Liver (tissue), 9 donors: Measurements from ENCODE around the gene CFAP54. TPM values are rescaled to one million over a fixed set of nuclear protein-coding genes. Genes with fewer than 3 reads are reported as not detected.

ENCODE experiments used
- DNase-seq: peaks from one replicate; pipeline ENCODE4 v3.0.0-alpha.2; 2017; ENCODE audit warnings: low spot score
- H3K27ac ChIP-seq, 2 donors: one replicate each; pipeline ENCODE4 v1.7.0; 2013; ENCODE audit warnings: inconsistent platforms in 2 of 2, low read length in 2 of 2, control low read depth in 1 of 2, low read depth in 1 of 2, mild to moderate bottlenecking in 1 of 2
- H3K27me3 ChIP-seq, 4 donors: one replicate each; pipeline versions ENCODE4 v1.6.1 to v1.7.0; 2013; ENCODE audit warnings: low read length in 3 of 4, inconsistent platforms in 1 of 4, mild to moderate bottlenecking in 1 of 4, moderate library complexity in 1 of 4; ENCODE audit not compliant: control insufficient read depth in 4 of 4, insufficient read depth in 4 of 4
- H3K36me3 ChIP-seq, 4 donors: one replicate each; pipeline versions ENCODE4 v1.6.1 to v1.7.0; 2013; ENCODE audit warnings: low read length in 3 of 4, mild to moderate bottlenecking in 3 of 4, low read depth in 1 of 4, moderate library complexity in 1 of 4; ENCODE audit not compliant: control insufficient read depth in 4 of 4, insufficient read depth in 3 of 4
- H3K4me1 ChIP-seq, 4 donors: one replicate each; pipeline versions ENCODE4 v1.6.1 to v1.7.0; 2013; ENCODE audit warnings: low read length in 3 of 4, mild to moderate bottlenecking in 3 of 4, moderate library complexity in 1 of 4; ENCODE audit not compliant: control insufficient read depth in 4 of 4, insufficient read depth in 4 of 4
- H3K4me3 ChIP-seq, 3 donors: one replicate each; pipeline versions ENCODE4 v1.6.1 to v1.7.0; 2013; ENCODE audit warnings: low read length in 3 of 3, control low read depth in 1 of 3, low read depth in 1 of 3, mild to moderate bottlenecking in 1 of 3
- H3K9ac ChIP-seq, 2 donors: one replicate each; pipeline ENCODE4 v1.7.0; 2013; ENCODE audit warnings: low read length in 2 of 2, mild to moderate bottlenecking in 2 of 2, moderate library complexity in 2 of 2, control low read depth in 1 of 2, low read depth in 1 of 2
- H3K9me3 ChIP-seq, 4 donors: one replicate each; pipeline versions ENCODE4 v1.6.1 to v1.7.0; 2013; ENCODE audit warnings: low read length in 3 of 4; ENCODE audit not compliant: control insufficient read depth in 4 of 4
- FOXA1 ChIP-seq: IDR thresholded peaks from 2 replicates; pipeline ENCODE4 v1.6.1; 2016; ENCODE audit warnings: antibody characterized with exemption
- FOXA2 ChIP-seq: IDR thresholded peaks from 2 replicates; pipeline ENCODE4 v1.6.1; 2016; ENCODE audit warnings: antibody characterized with exemption
- GABPA ChIP-seq, 2 donors: IDR thresholded peaks in 1 of 2; conservative IDR thresholded peaks in 1 of 2; 2 replicates each; pipeline ENCODE4 v1.6.1; 2016; ENCODE audit warnings: antibody characterized with exemption in 2 of 2, mild to moderate bottlenecking in 1 of 2, moderate library complexity in 1 of 2
- HNF4A ChIP-seq, 2 donors: conservative IDR thresholded peaks; 2 replicates each; pipeline ENCODE4 v1.6.1; 2016; ENCODE audit warnings: antibody characterized with exemption in 2 of 2, mild to moderate bottlenecking in 2 of 2
- HNF4G ChIP-seq: IDR thresholded peaks from 2 replicates; pipeline ENCODE4 v1.6.1; 2016; ENCODE audit warnings: antibody characterized with exemption
- JUND ChIP-seq, 2 donors: IDR thresholded peaks; 2 replicates each; pipeline ENCODE4 v1.6.1; 2016; ENCODE audit warnings: antibody characterized with exemption in 2 of 2
- NR2F2 ChIP-seq: IDR thresholded peaks from 2 replicates; pipeline ENCODE4 v1.6.1; 2016; ENCODE audit warnings: antibody characterized with exemption
- RAD21 ChIP-seq, 2 donors: IDR thresholded peaks; 2 replicates each; pipeline ENCODE4 v1.6.1; 2016; ENCODE audit warnings: antibody characterized with exemption in 2 of 2, mild to moderate bottlenecking in 2 of 2
- RXRA ChIP-seq, 2 donors: IDR thresholded peaks; 2 replicates each; pipeline ENCODE4 v1.6.1; 2017 to 2018; ENCODE audit warnings: antibody characterized with exemption in 2 of 2, mild to moderate bottlenecking in 1 of 2
- SP1 ChIP-seq: IDR thresholded peaks from 2 replicates; pipeline ENCODE4 v1.6.1; 2018; ENCODE audit warnings: antibody characterized with exemption, mild to moderate bottlenecking
- TAF1 ChIP-seq: conservative IDR thresholded peaks from 2 replicates; pipeline ENCODE4 v1.6.1; 2016; ENCODE audit warnings: antibody characterized with exemption, mild to moderate bottlenecking
- YY1 ChIP-seq: IDR thresholded peaks from 2 replicates; pipeline ENCODE4 v1.6.1; 2016; ENCODE audit warnings: antibody characterized with exemption, mild to moderate bottlenecking
- WGBS: extraction: QIAGEN DNeasy Blood & Tissue Kit; methylation state at CpG from one replicate; pipeline ENCODE4 v1.1.7; 2013; 5-methylcytosine and 5-hydroxymethylcytosine counted together
- polyA plus RNA-seq, 2 donors: library from polyadenylated mRNA; stranded (reverse) in 1 of 2; unstranded in 1 of 2; fragments of 200-250 nt in 1 of 2; fragments of >200 nt in 1 of 2; fragmentation: Nextera tagmentation in 1 of 2; extraction: Ambion mirVana in 1 of 2; gene quantifications; one replicate each; pipeline versions ENCODE4 v1.2.1 to v1.2.3, GENCODE V29; 2013 to 2015
- total RNA-seq, 2 donors: library from RNA; depleted of rRNA; stranded (reverse); fragments of >200 nt; gene quantifications; one replicate each; pipeline ENCODE4 v1.2.3, GENCODE V29; 2014
- TF ChIP-seq, protein P1 (sequence below): IDR thresholded peaks from 2 replicates; pipeline ENCODE4 v1.6.1; 2016; ENCODE audit warnings: antibody characterized with exemption
- TF ChIP-seq, protein P2 (sequence below): IDR thresholded peaks from 2 replicates; pipeline ENCODE4 v1.6.1; 2016; ENCODE audit warnings: antibody characterized with exemption
- TF ChIP-seq, protein P3 (sequence below): fragments of 150-350 bp; IDR thresholded peaks from 2 replicates; pipeline ENCODE4 v1.5.1; 2017; ENCODE audit warnings: improper control_type of control experiment, low read depth, low read length; ENCODE audit not compliant: missing input control
- TF ChIP-seq, protein P4 (sequence below): IDR thresholded peaks from 2 replicates; pipeline ENCODE4 v1.6.1; 2016; ENCODE audit warnings: antibody characterized with exemption, mild to moderate bottlenecking
- TF ChIP-seq, protein P5 (sequence below): IDR thresholded peaks from 2 replicates; pipeline ENCODE4 v1.6.1; 2016; ENCODE audit warnings: antibody characterized with exemption
- donor health status: healthy.
- donor health status: healthy.
- donor health status: healthy.
- donor health status: healthy.
- donor health status: healthy.

The CFAP54 gene
- total and polyA plus RNA-seq, 4 donors: 0.01 to 0.19 (median 0.15) TPM

DNA sequence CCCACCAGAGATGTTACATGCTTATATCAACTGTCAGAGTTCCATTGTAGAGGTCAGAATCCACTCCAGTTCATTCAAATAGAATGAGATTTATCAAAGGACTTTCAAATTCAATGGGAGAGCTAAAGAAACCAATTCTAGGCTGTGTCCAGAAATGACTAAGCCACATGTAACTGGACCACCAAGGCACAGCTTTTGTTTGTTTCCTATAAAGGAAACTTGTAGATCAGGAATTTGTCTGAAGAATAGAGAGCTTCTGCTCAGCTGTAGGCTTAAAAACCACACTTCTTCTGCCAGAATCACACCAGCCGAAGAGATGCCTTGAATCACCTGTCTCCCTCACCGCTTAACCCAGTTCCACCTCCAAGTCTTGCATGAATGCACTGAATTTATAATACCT, 283.7 kb downstream of the CFAP54 start:
- no peaks in the 10 kb centered on the region for H3K27me3 ChIP-seq
- H3K36me3 ChIP-seq: no peaks in the 10 kb centered on the region
- no peak for DNase-seq
- no peak overlapping the region for H3K9ac ChIP-seq
- TF ChIP-seq RXRA (IDR thresholded peaks at IDR 0.05): no peak
- no peak for TF ChIP-seq RAD21 (IDR thresholded peaks at IDR 0.05)
- TF ChIP-seq, protein P1, sequence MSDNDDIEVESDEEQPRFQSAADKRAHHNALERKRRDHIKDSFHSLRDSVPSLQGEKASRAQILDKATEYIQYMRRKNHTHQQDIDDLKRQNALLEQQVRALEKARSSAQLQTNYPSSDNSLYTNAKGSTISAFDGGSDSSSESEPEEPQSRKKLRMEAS: no peak
- H3K4me1 ChIP-seq: no peaks in the 10 kb centered on the region
- no peaks in the 10 kb centered on the region for H3K9me3 ChIP-seq
- H3K4me3 ChIP-seq: no peak overlapping the region
- 96% methylated on average over 2 of the region's 2 CpGs for WGBS
- no peak overlapping the region for H3K27ac ChIP-seq

DNA sequence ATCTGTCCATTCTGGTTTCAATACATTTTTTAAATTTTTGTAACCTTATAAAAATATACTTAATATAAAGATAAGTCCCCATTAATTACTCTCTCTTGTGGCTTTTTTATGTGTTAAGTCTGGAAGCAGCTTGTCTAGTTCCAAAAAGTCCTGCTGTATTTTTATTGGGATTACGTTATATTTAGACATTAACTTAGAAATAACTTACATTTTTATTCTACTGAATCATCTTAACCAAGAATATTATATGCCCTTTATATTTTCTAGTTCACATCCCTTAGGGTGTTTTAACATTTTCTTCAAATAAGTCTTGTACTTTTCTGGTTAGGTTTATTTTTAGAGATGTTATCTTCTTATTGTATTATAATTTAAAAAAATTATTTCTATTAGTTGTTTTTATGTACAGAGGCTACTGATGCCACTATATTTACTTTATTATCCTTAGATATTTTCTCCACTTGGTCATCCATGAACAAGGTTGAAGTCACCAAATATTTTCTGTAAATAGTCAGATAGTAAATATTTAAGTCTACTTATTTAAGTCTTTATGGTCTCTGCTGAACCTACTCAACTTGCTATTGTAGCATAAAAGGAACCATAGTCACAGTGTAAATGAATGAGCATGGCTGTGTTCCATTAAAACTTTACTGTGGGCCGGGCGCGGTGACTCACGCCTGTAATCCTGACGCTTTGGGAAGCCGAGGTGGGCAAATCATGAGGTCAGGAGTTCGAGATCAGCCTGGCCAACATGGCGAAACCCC, 285.3 kb downstream of the CFAP54 start:
- no peak overlapping the region for H3K9ac ChIP-seq
- TF ChIP-seq JUND (IDR thresholded peaks at IDR 0.05): no peak
- TF ChIP-seq, protein P2, sequence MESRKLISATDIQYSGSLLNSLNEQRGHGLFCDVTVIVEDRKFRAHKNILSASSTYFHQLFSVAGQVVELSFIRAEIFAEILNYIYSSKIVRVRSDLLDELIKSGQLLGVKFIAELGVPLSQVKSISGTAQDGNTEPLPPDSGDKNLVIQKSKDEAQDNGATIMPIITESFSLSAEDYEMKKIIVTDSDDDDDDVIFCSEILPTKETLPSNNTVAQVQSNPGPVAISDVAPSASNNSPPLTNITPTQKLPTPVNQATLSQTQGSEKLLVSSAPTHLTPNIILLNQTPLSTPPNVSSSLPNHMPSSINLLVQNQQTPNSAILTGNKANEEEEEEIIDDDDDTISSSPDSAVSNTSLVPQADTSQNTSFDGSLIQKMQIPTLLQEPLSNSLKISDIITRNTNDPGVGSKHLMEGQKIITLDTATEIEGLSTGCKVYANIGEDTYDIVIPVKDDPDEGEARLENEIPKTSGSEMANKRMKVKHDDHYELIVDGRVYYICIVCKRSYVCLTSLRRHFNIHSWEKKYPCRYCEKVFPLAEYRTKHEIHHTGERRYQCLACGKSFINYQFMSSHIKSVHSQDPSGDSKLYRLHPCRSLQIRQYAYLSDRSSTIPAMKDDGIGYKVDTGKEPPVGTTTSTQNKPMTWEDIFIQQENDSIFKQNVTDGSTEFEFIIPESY: no peak
- TF ChIP-seq GABPA (IDR thresholded peaks at IDR 0.05 in 1 of 2, conservative IDR thresholded peaks at IDR 0.05 in 1 of 2): no peak
- TF ChIP-seq HNF4G: no peak
- TF ChIP-seq FOXA1: no peak
- no peak for TF ChIP-seq YY1
- TF ChIP-seq SP1: no peak
- H3K27me3 ChIP-seq: no peaks in the 10 kb centered on the region
- H3K9me3 ChIP-seq: no peaks in the 10 kb centered on the region
- H3K4me3 ChIP-seq: no peak overlapping the region
- H3K36me3 ChIP-seq: no peaks in the 10 kb centered on the region
- no peak for DNase-seq
- H3K4me1 ChIP-seq: no peaks in the 10 kb centered on the region
- no peak overlapping the region for H3K27ac ChIP-seq
- 83% methylated on average over 9 of the region's 9 CpGs for WGBS

DNA sequence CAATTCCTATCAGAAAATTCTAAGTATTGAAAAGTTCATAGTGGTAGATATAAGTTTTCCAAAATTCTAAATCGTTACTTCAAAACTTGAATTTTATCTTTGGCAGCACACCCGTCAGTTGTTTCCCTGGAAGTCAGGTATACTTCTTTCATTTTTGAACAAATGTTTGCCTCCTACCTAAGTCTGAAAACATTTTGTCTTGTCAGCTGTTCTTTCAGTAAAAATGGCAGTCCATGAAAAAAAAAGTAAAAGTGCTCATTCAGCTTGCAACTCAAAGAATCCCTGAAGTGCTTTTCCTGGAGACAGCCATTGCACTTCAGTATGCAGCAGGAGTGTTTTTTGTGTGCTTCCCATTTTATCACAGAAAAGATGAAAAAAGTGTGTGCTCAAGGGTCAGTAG, 287.5 kb downstream of the CFAP54 start:
- no peaks in the 10 kb centered on the region for H3K9me3 ChIP-seq
- DNase-seq: no peak
- no peaks in the 10 kb centered on the region for H3K4me1 ChIP-seq
- no peaks in the 10 kb centered on the region for H3K27me3 ChIP-seq
- WGBS: 82% methylated on average over 2 of the region's 2 CpGs
- no peak overlapping the region for H3K4me3 ChIP-seq
- no peak for TF ChIP-seq GABPA (IDR thresholded peaks at IDR 0.05 in 1 of 2, conservative IDR thresholded peaks at IDR 0.05 in 1 of 2)
- TF ChIP-seq, protein P1: no peak
- no peak for TF ChIP-seq FOXA1
- no peak for TF ChIP-seq NR2F2
- TF ChIP-seq SP1: no peak
- TF ChIP-seq FOXA2: no peak
- no peak for TF ChIP-seq HNF4G
- no peak for TF ChIP-seq TAF1
- no peak for TF ChIP-seq HNF4A (conservative IDR thresholded peaks at IDR 0.05)
- TF ChIP-seq, protein P3, sequence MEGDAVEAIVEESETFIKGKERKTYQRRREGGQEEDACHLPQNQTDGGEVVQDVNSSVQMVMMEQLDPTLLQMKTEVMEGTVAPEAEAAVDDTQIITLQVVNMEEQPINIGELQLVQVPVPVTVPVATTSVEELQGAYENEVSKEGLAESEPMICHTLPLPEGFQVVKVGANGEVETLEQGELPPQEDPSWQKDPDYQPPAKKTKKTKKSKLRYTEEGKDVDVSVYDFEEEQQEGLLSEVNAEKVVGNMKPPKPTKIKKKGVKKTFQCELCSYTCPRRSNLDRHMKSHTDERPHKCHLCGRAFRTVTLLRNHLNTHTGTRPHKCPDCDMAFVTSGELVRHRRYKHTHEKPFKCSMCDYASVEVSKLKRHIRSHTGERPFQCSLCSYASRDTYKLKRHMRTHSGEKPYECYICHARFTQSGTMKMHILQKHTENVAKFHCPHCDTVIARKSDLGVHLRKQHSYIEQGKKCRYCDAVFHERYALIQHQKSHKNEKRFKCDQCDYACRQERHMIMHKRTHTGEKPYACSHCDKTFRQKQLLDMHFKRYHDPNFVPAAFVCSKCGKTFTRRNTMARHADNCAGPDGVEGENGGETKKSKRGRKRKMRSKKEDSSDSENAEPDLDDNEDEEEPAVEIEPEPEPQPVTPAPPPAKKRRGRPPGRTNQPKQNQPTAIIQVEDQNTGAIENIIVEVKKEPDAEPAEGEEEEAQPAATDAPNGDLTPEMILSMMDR: no peak
- TF ChIP-seq, protein P2: no peak
- TF ChIP-seq RXRA (IDR thresholded peaks at IDR 0.05): no peak
- TF ChIP-seq, protein P4, sequence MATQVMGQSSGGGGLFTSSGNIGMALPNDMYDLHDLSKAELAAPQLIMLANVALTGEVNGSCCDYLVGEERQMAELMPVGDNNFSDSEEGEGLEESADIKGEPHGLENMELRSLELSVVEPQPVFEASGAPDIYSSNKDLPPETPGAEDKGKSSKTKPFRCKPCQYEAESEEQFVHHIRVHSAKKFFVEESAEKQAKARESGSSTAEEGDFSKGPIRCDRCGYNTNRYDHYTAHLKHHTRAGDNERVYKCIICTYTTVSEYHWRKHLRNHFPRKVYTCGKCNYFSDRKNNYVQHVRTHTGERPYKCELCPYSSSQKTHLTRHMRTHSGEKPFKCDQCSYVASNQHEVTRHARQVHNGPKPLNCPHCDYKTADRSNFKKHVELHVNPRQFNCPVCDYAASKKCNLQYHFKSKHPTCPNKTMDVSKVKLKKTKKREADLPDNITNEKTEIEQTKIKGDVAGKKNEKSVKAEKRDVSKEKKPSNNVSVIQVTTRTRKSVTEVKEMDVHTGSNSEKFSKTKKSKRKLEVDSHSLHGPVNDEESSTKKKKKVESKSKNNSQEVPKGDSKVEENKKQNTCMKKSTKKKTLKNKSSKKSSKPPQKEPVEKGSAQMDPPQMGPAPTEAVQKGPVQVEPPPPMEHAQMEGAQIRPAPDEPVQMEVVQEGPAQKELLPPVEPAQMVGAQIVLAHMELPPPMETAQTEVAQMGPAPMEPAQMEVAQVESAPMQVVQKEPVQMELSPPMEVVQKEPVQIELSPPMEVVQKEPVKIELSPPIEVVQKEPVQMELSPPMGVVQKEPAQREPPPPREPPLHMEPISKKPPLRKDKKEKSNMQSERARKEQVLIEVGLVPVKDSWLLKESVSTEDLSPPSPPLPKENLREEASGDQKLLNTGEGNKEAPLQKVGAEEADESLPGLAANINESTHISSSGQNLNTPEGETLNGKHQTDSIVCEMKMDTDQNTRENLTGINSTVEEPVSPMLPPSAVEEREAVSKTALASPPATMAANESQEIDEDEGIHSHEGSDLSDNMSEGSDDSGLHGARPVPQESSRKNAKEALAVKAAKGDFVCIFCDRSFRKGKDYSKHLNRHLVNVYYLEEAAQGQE: no peak
- no peak for TF ChIP-seq RAD21 (IDR thresholded peaks at IDR 0.05)
- TF ChIP-seq, protein P5, sequence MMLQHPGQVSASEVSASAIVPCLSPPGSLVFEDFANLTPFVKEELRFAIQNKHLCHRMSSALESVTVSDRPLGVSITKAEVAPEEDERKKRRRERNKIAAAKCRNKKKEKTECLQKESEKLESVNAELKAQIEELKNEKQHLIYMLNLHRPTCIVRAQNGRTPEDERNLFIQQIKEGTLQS: no peak
- no peak overlapping the region for H3K27ac ChIP-seq
- no peak overlapping the region for H3K9ac ChIP-seq
- no peaks in the 10 kb centered on the region for H3K36me3 ChIP-seq
